GM23338 (cell line): ENCODE measurements around the gene PCNX3. TPM values are rescaled to one million over a fixed set of nuclear protein-coding genes. Genes with fewer than 3 reads are reported as not detected.

Experiments used
- ATAC-seq: fragments of 200-7000 bp; cut with Tn5 transposase; 3 replicates; pipeline ENCODE4 v1.9.1; 2020
- DNase-seq: peaks from one replicate; pipeline ENCODE4 v3.0.0-alpha.2; 2015; ENCODE audit warnings: low spot score
- H2AFZ ChIP-seq: fragments of 200-600 bp; sonication (generic); 2 replicates; pipeline ENCODE4 v1.8.0; 2016; ENCODE audit warnings: antibody characterized with exemption, mild to moderate bottlenecking, moderate library complexity
- H3F3A ChIP-seq: fragments of 200-600 bp; sonication (generic); replicated peaks from 2 replicates; pipeline ENCODE4 v1.8.0; 2017; ENCODE audit warnings: antibody characterized with exemption, mixed run types, low read depth
- H3K27ac ChIP-seq: fragments of 200-600 bp; sonication (generic); 2 replicates; pipeline ENCODE4 v1.6.1; 2016; ENCODE audit warnings: low read depth
- H3K27me3 ChIP-seq: fragments of 200-600 bp; sonication (generic); 2 replicates; pipeline ENCODE4 v1.8.0; 2016; ENCODE audit warnings: mild to moderate bottlenecking, mixed run types, moderate library complexity; ENCODE audit not compliant: insufficient read depth
- H3K36me3 ChIP-seq: fragments of 200-600 bp; sonication (generic); 2 replicates; pipeline ENCODE4 v1.8.0; 2016; ENCODE audit warnings: mild to moderate bottlenecking; ENCODE audit not compliant: insufficient read depth
- H3K4me1 ChIP-seq: fragments of 200-600 bp; sonication (generic); 2 replicates; pipeline ENCODE4 v1.8.0; 2016; ENCODE audit warnings: mild to moderate bottlenecking, moderate library complexity; ENCODE audit not compliant: insufficient read depth
- H3K4me2 ChIP-seq: fragments of 200-600 bp; sonication (generic); 2 replicates; pipeline ENCODE4 v1.7.1; 2017; ENCODE audit warnings: mixed run types
- H3K4me3 ChIP-seq: fragments of 200-600 bp; sonication (generic); 2 replicates; pipeline ENCODE4 v1.6.1; 2016; ENCODE audit warnings: mixed run types
- H3K79me2 ChIP-seq: fragments of 200-600 bp; sonication (generic); replicated peaks from 2 replicates; pipeline ENCODE4 v1.8.0; 2017; ENCODE audit warnings: mild to moderate bottlenecking; ENCODE audit not compliant: insufficient read depth
- H3K9me2 ChIP-seq: fragments of 200-600 bp; sonication (generic); 2 replicates; pipeline ENCODE4 v1.8.0; 2017; ENCODE audit not compliant: insufficient read depth
- H4K20me1 ChIP-seq: fragments of 200-600 bp; sonication (generic); replicated peaks from 2 replicates; pipeline ENCODE4 v1.8.0; 2017; ENCODE audit warnings: mild to moderate bottlenecking; ENCODE audit not compliant: insufficient read depth
- H3K27ac Mint-ChIP-seq: 2 replicates; pipeline ENCODE4 v1.8.0; 2020; ENCODE audit warnings: inconsistent platforms, mild to moderate bottlenecking, moderate library complexity, mixed read lengths
- H3K27me3 Mint-ChIP-seq: 3 replicates; pipeline ENCODE4 v1.8.0; 2022; ENCODE audit warnings: low read depth, mild to moderate bottlenecking, moderate library complexity, mixed read lengths, inconsistent platforms; ENCODE audit not compliant: insufficient read depth, poor library complexity
- H3K36me3 Mint-ChIP-seq: 3 replicates; pipeline ENCODE4 v1.8.0; 2021; ENCODE audit warnings: low read depth, mild to moderate bottlenecking, inconsistent platforms, moderate library complexity, mixed read lengths
- H3K4me1 Mint-ChIP-seq: 3 replicates; pipeline ENCODE4 v1.8.0; 2020; ENCODE audit warnings: mild to moderate bottlenecking, inconsistent platforms, mixed read lengths
- H3K4me3 Mint-ChIP-seq: 3 replicates; pipeline ENCODE4 v1.8.0; 2021; ENCODE audit warnings: moderate library complexity, mild to moderate bottlenecking, inconsistent platforms, mixed read lengths
- H3K9me3 Mint-ChIP-seq: 3 replicates; pipeline ENCODE4 v1.8.0; 2020; ENCODE audit warnings: moderate library complexity, mild to moderate bottlenecking, inconsistent platforms, mixed read lengths
- CREB1 ChIP-seq: fragments of 250-450 bp; sonication (Bioruptor Pico); IDR thresholded peaks from 2 replicates; pipeline ENCODE4 v1.5.0; 2020; ENCODE audit warnings: low read depth, mild to moderate bottlenecking, moderate library complexity
- CTCF ChIP-seq, 2 experiments: fragments of 200-600 bp in 1 of 2; sonication (generic) in 1 of 2; conservative IDR thresholded peaks; 2 replicates each; pipeline versions ENCODE4 v1.5.1 to v1.6.1; 2016 to 2017; ENCODE audit warnings: antibody characterized with exemption in 2 of 2, low read depth in 2 of 2, mild to moderate bottlenecking in 2 of 2, moderate library complexity in 1 of 2
- ETS1 ChIP-seq: IDR thresholded peaks from 2 replicates; pipeline ENCODE4 v1.6.1; 2016; ENCODE audit warnings: antibody characterized with exemption
- EZH2 ChIP-seq: fragments of 200-600 bp; sonication (generic); IDR thresholded peaks from one replicate; pipeline ENCODE4 v1.8.0; 2017; ENCODE audit warnings: antibody characterized with exemption, mild to moderate bottlenecking, low read depth; ENCODE audit not compliant: unreplicated experiment
- EZH2phosphoT487 ChIP-seq: fragments of 200-600 bp; sonication (generic); IDR thresholded peaks from one replicate; pipeline ENCODE4 v1.8.1; 2018; ENCODE audit warnings: antibody characterized with exemption; ENCODE audit not compliant: unreplicated experiment
- JUNB ChIP-seq: IDR thresholded peaks from one replicate; pipeline ENCODE4 v1.6.1; 2016; ENCODE audit warnings: antibody characterized with exemption; ENCODE audit not compliant: unreplicated experiment
- NANOG ChIP-seq: IDR thresholded peaks from 2 replicates; pipeline ENCODE4 v1.6.1; 2016; ENCODE audit warnings: antibody characterized with exemption, borderline replicate concordance
- POLR2AphosphoS5 ChIP-seq: IDR thresholded peaks from 2 replicates; pipeline ENCODE4 v1.6.1; 2016; ENCODE audit warnings: antibody characterized with exemption, low read depth
- STAT1 ChIP-seq: IDR thresholded peaks from one replicate; pipeline ENCODE4 v1.6.1; 2016; ENCODE audit warnings: antibody characterized with exemption; ENCODE audit not compliant: unreplicated experiment
- ZNF114 ChIP-seq: fragments of 250-450 bp; sonication (Bioruptor Pico); IDR thresholded peaks from 2 replicates; pipeline ENCODE4 v1.5.0; 2020; ENCODE audit warnings: mild to moderate bottlenecking, moderate library complexity
- ZNF331 ChIP-seq: fragments of 250-450 bp; sonication (Bioruptor Pico); IDR thresholded peaks from 2 replicates; pipeline ENCODE4 v1.5.0; 2020; ENCODE audit warnings: low read depth, mild to moderate bottlenecking, moderate library complexity
- polyA plus RNA-seq: library from polyadenylated mRNA; unstranded; fragments of >200 nt; fragmentation: Nextera tagmentation; extraction: Ambion mirVana; gene quantifications from 2 replicates; pipeline ENCODE4 v1.2.1, GENCODE V29; 2016
- total RNA-seq: library from RNA; depleted of rRNA; stranded (reverse); fragments of >200 nt; shearing (Covaris generic); gene quantifications from 2 replicates; pipeline ENCODE4 v1.2.3, GENCODE V29; 2014
- TF ChIP-seq, protein P1 (sequence below): fragments of 250-450 bp; sonication (Bioruptor Pico); IDR thresholded peaks from 2 replicates; pipeline ENCODE4 v1.5.0; 2020; ENCODE audit warnings: mild to moderate bottlenecking, moderate library complexity
- TF ChIP-seq, protein P2 (sequence below): IDR thresholded peaks from one replicate; pipeline ENCODE4 v1.6.1; 2018; ENCODE audit warnings: antibody characterized with exemption; ENCODE audit not compliant: unreplicated experiment

Gene PCNX3
- total and polyA plus RNA-seq, 2 experiments from 2014 or later, result 8.7 to 52.2 TPM

GRCh38 chr11:65662247-65662798, 46.7 kb downstream of the PCNX3 start:
- Histone ChIP-seq H3K79me2 (peaks cover 14% of the 10 kb centered on the region), H3K27me3 (no peaks in the 10 kb centered on the region), H3K36me3 (peaks cover 13% of the 10 kb centered on the region; the same call in 1 of the 2 replicates), H3K4me3 (peak overlapping the region; percentile 95), H3K4me1 (no peaks in the 10 kb centered on the region; the same call in 1 of the 2 replicates), H3K9me2 (no peaks in the 10 kb centered on the region), H3K4me2 (peak overlapping the region; percentile 98), H2AFZ (no peak overlapping the region), H3K27ac (0 out of 2 replicates have a peak overlapping the region, but pooled peaks have one; percentile 39), H4K20me1 (no peaks in the 10 kb centered on the region; the same call in 1 of the 2 replicates), H3F3A (0 out of 2 replicates have a peak, but pooled peaks cover 3% of the 10 kb centered on the region)
- H3K36me3 Mint-ChIP-seq, result peaks cover 36% of the 10 kb centered on the region
- DNase-seq (no peak), ATAC-seq (no peak)
- no peaks in the 10 kb centered on the region for H3K9me3 Mint-ChIP-seq
- no peak overlapping the region for H3K27ac Mint-ChIP-seq
- H3K4me1 Mint-ChIP-seq, result peaks cover 7% of the 10 kb centered on the region
- peak overlapping the region; percentile 84 for H3K4me3 Mint-ChIP-seq
- TF ChIP-seq CTCF (conservative IDR thresholded peaks at IDR 0.05; ENCODE audit: low read depth in 2 of 2), result no peak
- no peak for TF ChIP-seq CREB1
- TF ChIP-seq ZNF331 (CRISPR knock-in tag), result no peak
- no peak for TF ChIP-seq ZNF114 (CRISPR knock-in tag)
- TF ChIP-seq JUNB, result no peak
- TF ChIP-seq, protein P1, sequence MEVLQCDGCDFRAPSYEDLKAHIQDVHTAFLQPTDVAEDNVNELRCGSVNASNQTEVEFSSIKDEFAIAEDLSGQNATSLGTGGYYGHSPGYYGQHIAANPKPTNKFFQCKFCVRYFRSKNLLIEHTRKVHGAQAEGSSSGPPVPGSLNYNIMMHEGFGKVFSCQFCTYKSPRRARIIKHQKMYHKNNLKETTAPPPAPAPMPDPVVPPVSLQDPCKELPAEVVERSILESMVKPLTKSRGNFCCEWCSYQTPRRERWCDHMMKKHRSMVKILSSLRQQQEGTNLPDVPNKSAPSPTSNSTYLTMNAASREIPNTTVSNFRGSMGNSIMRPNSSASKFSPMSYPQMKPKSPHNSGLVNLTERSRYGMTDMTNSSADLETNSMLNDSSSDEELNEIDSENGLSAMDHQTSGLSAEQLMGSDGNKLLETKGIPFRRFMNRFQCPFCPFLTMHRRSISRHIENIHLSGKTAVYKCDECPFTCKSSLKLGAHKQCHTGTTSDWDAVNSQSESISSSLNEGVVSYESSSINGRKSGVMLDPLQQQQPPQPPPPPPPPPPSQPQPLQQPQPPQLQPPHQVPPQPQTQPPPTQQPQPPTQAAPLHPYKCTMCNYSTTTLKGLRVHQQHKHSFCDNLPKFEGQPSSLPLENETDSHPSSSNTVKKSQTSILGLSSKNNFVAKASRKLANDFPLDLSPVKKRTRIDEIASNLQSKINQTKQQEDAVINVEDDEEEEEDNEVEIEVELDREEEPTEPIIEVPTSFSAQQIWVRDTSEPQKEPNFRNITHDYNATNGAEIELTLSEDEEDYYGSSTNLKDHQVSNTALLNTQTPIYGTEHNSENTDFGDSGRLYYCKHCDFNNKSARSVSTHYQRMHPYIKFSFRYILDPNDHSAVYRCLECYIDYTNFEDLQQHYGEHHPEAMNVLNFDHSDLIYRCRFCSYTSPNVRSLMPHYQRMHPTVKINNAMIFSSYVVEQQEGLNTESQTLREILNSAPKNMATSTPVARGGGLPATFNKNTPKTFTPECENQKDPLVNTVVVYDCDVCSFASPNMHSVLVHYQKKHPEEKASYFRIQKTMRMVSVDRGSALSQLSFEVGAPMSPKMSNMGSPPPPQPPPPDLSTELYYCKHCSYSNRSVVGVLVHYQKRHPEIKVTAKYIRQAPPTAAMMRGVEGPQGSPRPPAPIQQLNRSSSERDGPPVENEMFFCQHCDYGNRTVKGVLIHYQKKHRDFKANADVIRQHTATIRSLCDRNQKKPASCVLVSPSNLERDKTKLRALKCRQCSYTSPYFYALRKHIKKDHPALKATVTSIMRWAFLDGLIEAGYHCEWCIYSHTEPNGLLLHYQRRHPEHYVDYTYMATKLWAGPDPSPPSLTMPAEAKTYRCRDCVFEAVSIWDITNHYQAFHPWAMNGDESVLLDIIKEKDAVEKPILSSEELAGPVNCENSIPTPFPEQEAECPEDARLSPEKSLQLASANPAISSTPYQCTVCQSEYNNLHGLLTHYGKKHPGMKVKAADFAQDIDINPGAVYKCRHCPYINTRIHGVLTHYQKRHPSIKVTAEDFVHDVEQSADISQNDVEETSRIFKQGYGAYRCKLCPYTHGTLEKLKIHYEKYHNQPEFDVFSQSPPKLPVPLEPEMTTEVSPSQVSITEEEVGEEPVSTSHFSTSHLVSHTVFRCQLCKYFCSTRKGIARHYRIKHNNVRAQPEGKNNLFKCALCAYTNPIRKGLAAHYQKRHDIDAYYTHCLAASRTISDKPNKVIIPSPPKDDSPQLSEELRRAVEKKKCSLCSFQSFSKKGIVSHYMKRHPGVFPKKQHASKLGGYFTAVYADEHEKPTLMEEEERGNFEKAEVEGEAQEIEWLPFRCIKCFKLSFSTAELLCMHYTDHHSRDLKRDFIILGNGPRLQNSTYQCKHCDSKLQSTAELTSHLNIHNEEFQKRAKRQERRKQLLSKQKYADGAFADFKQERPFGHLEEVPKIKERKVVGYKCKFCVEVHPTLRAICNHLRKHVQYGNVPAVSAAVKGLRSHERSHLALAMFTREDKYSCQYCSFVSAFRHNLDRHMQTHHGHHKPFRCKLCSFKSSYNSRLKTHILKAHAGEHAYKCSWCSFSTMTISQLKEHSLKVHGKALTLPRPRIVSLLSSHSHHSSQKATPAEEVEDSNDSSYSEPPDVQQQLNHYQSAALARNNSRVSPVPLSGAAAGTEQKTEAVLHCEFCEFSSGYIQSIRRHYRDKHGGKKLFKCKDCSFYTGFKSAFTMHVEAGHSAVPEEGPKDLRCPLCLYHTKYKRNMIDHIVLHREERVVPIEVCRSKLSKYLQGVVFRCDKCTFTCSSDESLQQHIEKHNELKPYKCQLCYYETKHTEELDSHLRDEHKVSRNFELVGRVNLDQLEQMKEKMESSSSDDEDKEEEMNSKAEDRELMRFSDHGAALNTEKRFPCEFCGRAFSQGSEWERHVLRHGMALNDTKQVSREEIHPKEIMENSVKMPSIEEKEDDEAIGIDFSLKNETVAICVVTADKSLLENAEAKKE, result no peak
- no peak for TF ChIP-seq NANOG
- no peak for TF ChIP-seq POLR2AphosphoS5
- TF ChIP-seq, protein P2, sequence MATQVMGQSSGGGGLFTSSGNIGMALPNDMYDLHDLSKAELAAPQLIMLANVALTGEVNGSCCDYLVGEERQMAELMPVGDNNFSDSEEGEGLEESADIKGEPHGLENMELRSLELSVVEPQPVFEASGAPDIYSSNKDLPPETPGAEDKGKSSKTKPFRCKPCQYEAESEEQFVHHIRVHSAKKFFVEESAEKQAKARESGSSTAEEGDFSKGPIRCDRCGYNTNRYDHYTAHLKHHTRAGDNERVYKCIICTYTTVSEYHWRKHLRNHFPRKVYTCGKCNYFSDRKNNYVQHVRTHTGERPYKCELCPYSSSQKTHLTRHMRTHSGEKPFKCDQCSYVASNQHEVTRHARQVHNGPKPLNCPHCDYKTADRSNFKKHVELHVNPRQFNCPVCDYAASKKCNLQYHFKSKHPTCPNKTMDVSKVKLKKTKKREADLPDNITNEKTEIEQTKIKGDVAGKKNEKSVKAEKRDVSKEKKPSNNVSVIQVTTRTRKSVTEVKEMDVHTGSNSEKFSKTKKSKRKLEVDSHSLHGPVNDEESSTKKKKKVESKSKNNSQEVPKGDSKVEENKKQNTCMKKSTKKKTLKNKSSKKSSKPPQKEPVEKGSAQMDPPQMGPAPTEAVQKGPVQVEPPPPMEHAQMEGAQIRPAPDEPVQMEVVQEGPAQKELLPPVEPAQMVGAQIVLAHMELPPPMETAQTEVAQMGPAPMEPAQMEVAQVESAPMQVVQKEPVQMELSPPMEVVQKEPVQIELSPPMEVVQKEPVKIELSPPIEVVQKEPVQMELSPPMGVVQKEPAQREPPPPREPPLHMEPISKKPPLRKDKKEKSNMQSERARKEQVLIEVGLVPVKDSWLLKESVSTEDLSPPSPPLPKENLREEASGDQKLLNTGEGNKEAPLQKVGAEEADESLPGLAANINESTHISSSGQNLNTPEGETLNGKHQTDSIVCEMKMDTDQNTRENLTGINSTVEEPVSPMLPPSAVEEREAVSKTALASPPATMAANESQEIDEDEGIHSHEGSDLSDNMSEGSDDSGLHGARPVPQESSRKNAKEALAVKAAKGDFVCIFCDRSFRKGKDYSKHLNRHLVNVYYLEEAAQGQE, result no peak
- TF ChIP-seq EZH2phosphoT487, result no peak
- TF ChIP-seq EZH2, result no peak
- TF ChIP-seq STAT1, result no peak
- no peak for TF ChIP-seq ETS1
- H3K27me3 Mint-ChIP-seq, result peaks cover 7% of the 10 kb centered on the region
